MM.1S (cell line): ENCODE results near the gene ERICH6B.

Source experiments
- DNase-seq: peaks from one replicate; pipeline ENCODE4 v3.0.0-alpha.2; 2015
- H2AFZ ChIP-seq: fragments of 300-600 bp; sonication (generic); 2 replicates; pipeline ENCODE4 v1.6.0; 2016; ENCODE audit warnings: antibody characterized with exemption, low read length
- H3F3A ChIP-seq: fragments of 300-600 bp; sonication (generic); 2 replicates; pipeline ENCODE4 v1.6.1; 2016; ENCODE audit warnings: mild to moderate bottlenecking, antibody characterized with exemption, low read length, moderate library complexity, mixed read lengths; ENCODE audit not compliant: insufficient read depth
- H3K27ac ChIP-seq: fragments of 300-600 bp; sonication (generic); 2 replicates; pipeline ENCODE4 v1.5.1; 2016; ENCODE audit warnings: mild to moderate bottlenecking, low read length
- H3K27me3 ChIP-seq: fragments of 300-600 bp; sonication (generic); replicated peaks from 2 replicates; pipeline ENCODE4 v1.6.0; 2016; ENCODE audit warnings: low read length; ENCODE audit not compliant: insufficient read depth
- H3K36me3 ChIP-seq: fragments of 300-600 bp; sonication (generic); replicated peaks from 2 replicates; pipeline ENCODE4 v1.6.1; 2016; ENCODE audit warnings: mild to moderate bottlenecking, low read length, mixed read lengths; ENCODE audit not compliant: insufficient read depth
- H3K4me1 ChIP-seq: fragments of 300-600 bp; sonication (generic); 2 replicates; pipeline ENCODE4 v1.6.1; 2016; ENCODE audit warnings: low read length, mixed read lengths
- H3K4me2 ChIP-seq: fragments of 300-600 bp; sonication (generic); 2 replicates; pipeline ENCODE4 v1.6.0; 2016; ENCODE audit warnings: low read depth, low read length
- H3K4me3 ChIP-seq: fragments of 300-600 bp; sonication (generic); 2 replicates; pipeline ENCODE4 v1.5.1; 2016; ENCODE audit warnings: low read length, mixed read lengths
- H3K79me2 ChIP-seq: fragments of 300-600 bp; sonication (generic); 2 replicates; pipeline ENCODE4 v1.6.1; 2016; ENCODE audit warnings: mixed run types, low read length, mixed read lengths
- H3K9ac ChIP-seq: fragments of 300-600 bp; sonication (generic); 2 replicates; pipeline ENCODE4 v1.6.1; 2016; ENCODE audit warnings: low read length, mixed read lengths
- H3K9me2 ChIP-seq: fragments of 300-600 bp; sonication (generic); replicated peaks from 2 replicates; pipeline ENCODE4 v1.6.1; 2016; ENCODE audit warnings: mild to moderate bottlenecking, low read length, mixed read lengths; ENCODE audit not compliant: insufficient read depth
- H3K9me3 ChIP-seq: fragments of 300-600 bp; sonication (generic); replicated peaks from 2 replicates; pipeline ENCODE4 v1.6.1; 2016; ENCODE audit warnings: mild to moderate bottlenecking, low read length, mixed read lengths; ENCODE audit not compliant: insufficient read depth
- H4K20me1 ChIP-seq: fragments of 300-600 bp; sonication (generic); 2 replicates; pipeline ENCODE4 v1.6.1; 2016; ENCODE audit warnings: mild to moderate bottlenecking, low read length, moderate library complexity, mixed read lengths; ENCODE audit not compliant: insufficient read depth
- CTCF ChIP-seq: fragments of 300-600 bp; sonication (generic); IDR thresholded peaks from 2 replicates; pipeline ENCODE4 v1.5.1; 2016; ENCODE audit warnings: antibody characterized with exemption, low read length, mixed read lengths
- EZH2 ChIP-seq: fragments of 300-600 bp; sonication (generic); optimal IDR thresholded peaks from 2 replicates; pipeline ENCODE3; 2017; ENCODE audit warnings: low read depth, mild to moderate bottlenecking, antibody characterized with exemption, low read length, mixed read lengths
- EZH2phosphoT487 ChIP-seq: fragments of 300-600 bp; sonication (generic); IDR thresholded peaks from 2 replicates; pipeline ENCODE4 v1.6.1; 2018; ENCODE audit warnings: antibody characterized with exemption, low read length

ERICH6B gene

GRCh38 chr13:45510672-45511071 lies 104.9 kb downstream of the ERICH6B start:
- Histone ChIP-seq H3F3A (no peaks in the 10 kb centered on the region), H4K20me1 (no peaks in the 10 kb centered on the region), H3K27ac (no peak overlapping the region), H3K4me2 (no peak overlapping the region), H3K9ac (no peak overlapping the region), H3K4me3 (no peak overlapping the region), H3K27me3 (no peaks in the 10 kb centered on the region), H3K36me3 (no peaks in the 10 kb centered on the region), H3K79me2 (no peaks in the 10 kb centered on the region), H2AFZ (no peak overlapping the region), H3K4me1 (no peaks in the 10 kb centered on the region), H3K9me3 (no peaks in the 10 kb centered on the region), H3K9me2 (no peaks in the 10 kb centered on the region)
- TF ChIP-seq CTCF (no peak), EZH2 (no peak), EZH2phosphoT487 (no peak)
- DNase-seq: no peak

GRCh38 chr13:45508776-45509175 lies 106.8 kb downstream of the ERICH6B start:
- Histone ChIP-seq H3K27ac (no peak overlapping the region), H3K4me1 (no peaks in the 10 kb centered on the region), H4K20me1 (no peaks in the 10 kb centered on the region), H3K9me3 (no peaks in the 10 kb centered on the region), H3K4me3 (no peak overlapping the region), H3K27me3 (no peaks in the 10 kb centered on the region), H3K9me2 (no peaks in the 10 kb centered on the region), H3K36me3 (no peaks in the 10 kb centered on the region), H3K4me2 (no peak overlapping the region), H3F3A (no peaks in the 10 kb centered on the region), H3K79me2 (no peaks in the 10 kb centered on the region), H3K9ac (no peak overlapping the region), H2AFZ (no peak overlapping the region)
- TF ChIP-seq EZH2 (no peak), EZH2phosphoT487 (no peak), CTCF (no peak)
- no peak for DNase-seq

GRCh38 chr13:45506811-45507210 lies 108.7 kb downstream of the ERICH6B start:
- H3K9me2 ChIP-seq: no peaks in the 10 kb centered on the region
- no peak for DNase-seq
- no peaks in the 10 kb centered on the region for H3K79me2 ChIP-seq
- H3K36me3 ChIP-seq: no peaks in the 10 kb centered on the region
- no peak overlapping the region for H3K4me3 ChIP-seq
- no peaks in the 10 kb centered on the region for H3F3A ChIP-seq
- no peaks in the 10 kb centered on the region for H3K27me3 ChIP-seq
- no peak overlapping the region for H3K4me2 ChIP-seq
- no peak overlapping the region for H2AFZ ChIP-seq
- no peaks in the 10 kb centered on the region for H4K20me1 ChIP-seq
- no peak overlapping the region for H3K27ac ChIP-seq
- TF ChIP-seq EZH2phosphoT487: no peak
- no peak for TF ChIP-seq CTCF
- no peak for TF ChIP-seq EZH2
- H3K9ac ChIP-seq: no peak overlapping the region
- H3K9me3 ChIP-seq: no peaks in the 10 kb centered on the region
- H3K4me1 ChIP-seq: no peaks in the 10 kb centered on the region

GRCh38 chr13:45503658-45504057 lies 111.9 kb downstream of the ERICH6B start:
- Histone ChIP-seq H3K9ac (no peak overlapping the region), H3K27ac (no peak overlapping the region), H3K27me3 (no peaks in the 10 kb centered on the region), H3K4me1 (no peaks in the 10 kb centered on the region), H3K9me2 (no peaks in the 10 kb centered on the region), H2AFZ (no peak overlapping the region), H3K9me3 (no peaks in the 10 kb centered on the region), H3K4me2 (no peak overlapping the region), H3K79me2 (no peaks in the 10 kb centered on the region), H3K4me3 (no peak overlapping the region), H3F3A (no peaks in the 10 kb centered on the region), H4K20me1 (no peaks in the 10 kb centered on the region), H3K36me3 (no peaks in the 10 kb centered on the region)
- DNase-seq: no peak
- no peak for TF ChIP-seq CTCF
- no peak for TF ChIP-seq EZH2
- no peak for TF ChIP-seq EZH2phosphoT487
